Measurements from ENCODE around the gene ACSL1. TPM values are rescaled to one million over a fixed set of nuclear protein-coding genes. Genes with fewer than 3 reads are reported as not detected.

The ACSL1 gene
- total RNA-seq, 2 experiments from 2014 or later, result 13.8 to 26.0 TPM

- no peaks in the 10 kb centered on the region for H3K36me3 Mint-ChIP-seq
- H3K4me1 Mint-ChIP-seq, result peaks cover 28% of the 10 kb centered on the region
- DNase-seq (no peak), ATAC-seq (no peak)
- no peaks in the 10 kb centered on the region for H3K27me3 Mint-ChIP-seq
- H3K9me3 Mint-ChIP-seq (ENCODE audit: low read depth), result no peaks in the 10 kb centered on the region
- H3K4me3 Mint-ChIP-seq, result no peak overlapping the region
- H3K27ac Mint-ChIP-seq, result no peak overlapping the region
- CTCF ChIA-PET, result interaction anchor here (0.6 to 0.9 kb wide), 2 partner anchors 20 to 22 kb away, joined by 3 read pairs; no protein-coding TSS in a partner anchor
Observed at GRCh38 chr4:184815046-184815877, 10.5 kb downstream of the ACSL1 start.

GRCh38 chr4:184814686-184815045 lies 11.1 kb downstream of the ACSL1 start:
- DNase-seq (no peak), ATAC-seq (no peak)
- Mint-ChIP-seq H3K36me3 (no peaks in the 10 kb centered on the region), H3K4me1 (peaks cover 24% of the 10 kb centered on the region), H3K27me3 (no peaks in the 10 kb centered on the region), H3K4me3 (no peak overlapping the region), H3K27ac (no peak overlapping the region), H3K9me3 (ENCODE audit: low read depth) (no peaks in the 10 kb centered on the region)
- CTCF ChIA-PET, result interaction anchor here (0.6 to 0.9 kb wide), 2 partner anchors 19 to 22 kb away, joined by 3 read pairs; no protein-coding TSS in a partner anchor

- Mint-ChIP-seq H3K4me1 (peaks cover 13% of the 10 kb centered on the region), H3K27ac (no peak overlapping the region), H3K36me3 (no peaks in the 10 kb centered on the region), H3K4me3 (no peak overlapping the region), H3K9me3 (ENCODE audit: low read depth) (no peaks in the 10 kb centered on the region), H3K27me3 (no peaks in the 10 kb centered on the region)
- CTCF ChIA-PET, result interaction anchor here (1.1 kb wide), 1 partner anchor 10 kb away, joined by 4 read pairs; no protein-coding TSS in a partner anchor
- ATAC-seq (no peak), DNase-seq (no peak)
Observed at GRCh38 chr4:184812651-184813181, 13.1 kb downstream of the ACSL1 start.

- Mint-ChIP-seq H3K9me3 (ENCODE audit: low read depth) (no peaks in the 10 kb centered on the region), H3K36me3 (no peaks in the 10 kb centered on the region), H3K27me3 (no peaks in the 10 kb centered on the region), H3K27ac (no peak overlapping the region), H3K4me1 (peaks cover 11% of the 10 kb centered on the region), H3K4me3 (no peak overlapping the region)
- CTCF ChIA-PET, result no interaction called here
- ATAC-seq, result no peak
- no peak for DNase-seq
Observed at GRCh38 chr4:184812199-184812542, 13.6 kb downstream of the ACSL1 start.

- Mint-ChIP-seq H3K27me3 (no peaks in the 10 kb centered on the region), H3K4me3 (no peak overlapping the region), H3K9me3 (ENCODE audit: low read depth) (no peaks in the 10 kb centered on the region), H3K36me3 (no peaks in the 10 kb centered on the region), H3K4me1 (peaks cover 11% of the 10 kb centered on the region), H3K27ac (no peak overlapping the region)
- CTCF ChIA-PET, result no interaction called here
- ATAC-seq (no peak), DNase-seq (no peak)
Observed at GRCh38 chr4:184811526-184812198, 14.1 kb downstream of the ACSL1 start.

GRCh38 chr4:184810720-184811119 lies 15.0 kb downstream of the ACSL1 start:
- DNase-seq (no peak), ATAC-seq (no peak)
- H3K9me3 Mint-ChIP-seq (ENCODE audit: low read depth), result no peaks in the 10 kb centered on the region
- no peaks in the 10 kb centered on the region for H3K27me3 Mint-ChIP-seq
- H3K4me3 Mint-ChIP-seq, result no peak overlapping the region
- peaks cover 7% of the 10 kb centered on the region for H3K4me1 Mint-ChIP-seq
- H3K36me3 Mint-ChIP-seq, result no peaks in the 10 kb centered on the region
- H3K27ac Mint-ChIP-seq, result no peak overlapping the region
- CTCF ChIA-PET, result no interaction called here

GRCh38 chr4:184808713-184809050 lies 17.1 kb downstream of the ACSL1 start:
- no peaks in the 10 kb centered on the region for H3K4me1 Mint-ChIP-seq
- no peaks in the 10 kb centered on the region for H3K27me3 Mint-ChIP-seq
- no peaks in the 10 kb centered on the region for H3K9me3 Mint-ChIP-seq (ENCODE audit: low read depth)
- H3K27ac Mint-ChIP-seq, result no peak overlapping the region
- CTCF ChIA-PET, result no interaction called here
- no peak overlapping the region for H3K4me3 Mint-ChIP-seq
- ATAC-seq (no peak), DNase-seq (no peak)
- no peaks in the 10 kb centered on the region for H3K36me3 Mint-ChIP-seq

- no peak for ATAC-seq
- Mint-ChIP-seq H3K4me1 (no peaks in the 10 kb centered on the region), H3K27me3 (no peaks in the 10 kb centered on the region), H3K4me3 (no peak overlapping the region), H3K36me3 (no peaks in the 10 kb centered on the region), H3K27ac (no peak overlapping the region), H3K9me3 (ENCODE audit: low read depth) (no peaks in the 10 kb centered on the region)
- CTCF ChIA-PET, result no interaction called here
- DNase-seq, result no peak
Observed at GRCh38 chr4:184807797-184808712, 17.7 kb downstream of the ACSL1 start.

- ATAC-seq, result no peak
- no peak for DNase-seq
- H3K27ac Mint-ChIP-seq, result no peak overlapping the region
- H3K4me3 Mint-ChIP-seq, result no peak overlapping the region
- no peaks in the 10 kb centered on the region for H3K36me3 Mint-ChIP-seq
- CTCF ChIA-PET, result interaction anchor here (0.9 kb wide), 1 partner anchor 24 kb away, joined by 3 read pairs; no protein-coding TSS in a partner anchor
- no peaks in the 10 kb centered on the region for H3K9me3 Mint-ChIP-seq (ENCODE audit: low read depth)
- H3K27me3 Mint-ChIP-seq, result no peaks in the 10 kb centered on the region
- no peaks in the 10 kb centered on the region for H3K4me1 Mint-ChIP-seq
Observed at GRCh38 chr4:184807256-184807655, 18.5 kb downstream of the ACSL1 start.

GRCh38 chr4:184806711-184807110 lies 19.1 kb downstream of the ACSL1 start:
- Mint-ChIP-seq H3K9me3 (ENCODE audit: low read depth) (no peaks in the 10 kb centered on the region), H3K4me3 (no peak overlapping the region), H3K27me3 (no peaks in the 10 kb centered on the region), H3K36me3 (no peaks in the 10 kb centered on the region), H3K27ac (no peak overlapping the region), H3K4me1 (no peaks in the 10 kb centered on the region)
- ATAC-seq, result no peak
- DNase-seq, result no peak
- CTCF ChIA-PET, result interaction anchor here (0.9 kb wide), 1 partner anchor 24 kb away, joined by 3 read pairs; no protein-coding TSS in a partner anchor

GRCh38 chr4:184806229-184806550 lies 19.6 kb downstream of the ACSL1 start:
- Mint-ChIP-seq H3K27me3 (no peaks in the 10 kb centered on the region), H3K4me3 (no peak overlapping the region), H3K4me1 (no peaks in the 10 kb centered on the region), H3K36me3 (no peaks in the 10 kb centered on the region), H3K9me3 (ENCODE audit: low read depth) (no peaks in the 10 kb centered on the region), H3K27ac (no peak overlapping the region)
- no peak for ATAC-seq
- DNase-seq, result no peak
- CTCF ChIA-PET, result no interaction called here

- H3K4me3 Mint-ChIP-seq, result no peak overlapping the region
- H3K9me3 Mint-ChIP-seq (ENCODE audit: low read depth), result no peaks in the 10 kb centered on the region
- no peaks in the 10 kb centered on the region for H3K4me1 Mint-ChIP-seq
- ATAC-seq, result no peak
- no peaks in the 10 kb centered on the region for H3K27me3 Mint-ChIP-seq
- H3K27ac Mint-ChIP-seq, result no peak overlapping the region
- no peak for DNase-seq
- CTCF ChIA-PET, result no interaction called here
- no peaks in the 10 kb centered on the region for H3K36me3 Mint-ChIP-seq
Observed at GRCh38 chr4:184805462-184806228, 20.1 kb downstream of the ACSL1 start.

GRCh38 chr4:184804621-184805020 lies 21.1 kb downstream of the ACSL1 start:
- DNase-seq (no peak), ATAC-seq (no peak)
- Mint-ChIP-seq H3K36me3 (no peaks in the 10 kb centered on the region), H3K4me3 (no peak overlapping the region), H3K27ac (no peak overlapping the region), H3K27me3 (no peaks in the 10 kb centered on the region), H3K4me1 (no peaks in the 10 kb centered on the region), H3K9me3 (ENCODE audit: low read depth) (no peaks in the 10 kb centered on the region)
- CTCF ChIA-PET, result no interaction called here

Measured in activated CD8-positive, alpha-beta memory T cell treated with anti-CD3 and anti-CD28 coated beads, Interleukin-2, amount 10 ng/mL, durations not matched to agents 7 days and 5 days (primary cell).